GM12801 (cell line): ENCODE results near the gene SLC24A3.

Source experiments
- CTCF ChIP-seq: IDR thresholded peaks from one replicate; pipeline ENCODE4 v1.5.1; 2011; ENCODE audit warnings: control low read depth; ENCODE audit not compliant: insufficient read length; ENCODE audit errors: extremely low read depth

Gene SLC24A3

GRCh38 chr20:19498756-19499155 is 286.3 kb downstream of the SLC24A3 start:
- no peak for TF ChIP-seq CTCF

- TF ChIP-seq CTCF = no peak
Measured at GRCh38 chr20:19501476-19502115, 289.2 kb downstream of the SLC24A3 start.

GRCh38 chr20:19502169-19502568 is 289.7 kb downstream of the SLC24A3 start:
- TF ChIP-seq CTCF = no peak

GRCh38 chr20:19504251-19504650 is 291.8 kb downstream of the SLC24A3 start:
- TF ChIP-seq CTCF = no peak

GRCh38 chr20:19506021-19506420 is 293.6 kb downstream of the SLC24A3 start:
- no peak for TF ChIP-seq CTCF

GRCh38 chr20:19508449-19508848 is 296.0 kb downstream of the SLC24A3 start:
- no peak for TF ChIP-seq CTCF

- no peak for TF ChIP-seq CTCF
Measured at GRCh38 chr20:19510611-19511010, 298.2 kb downstream of the SLC24A3 start.

- no peak for TF ChIP-seq CTCF
Measured at GRCh38 chr20:19511931-19512330, 299.5 kb downstream of the SLC24A3 start.
